Loucy (cell line): ENCODE results near the gene SLC31A2.
"Not testable (repeated sequence)": the region's sequence is repeated elsewhere in the genome, so short reads cannot be mapped to it uniquely, and the experiment has no call there.

Experiments used
- H2AFZ ChIP-seq: fragments of 200-600 bp; sonication (generic); 2 replicates; pipeline ENCODE4 v1.6.0; 2016; ENCODE audit warnings: antibody characterized with exemption, mild to moderate bottlenecking, low read length, moderate library complexity
- H3F3A ChIP-seq: fragments of 200-600 bp; 2 replicates; pipeline ENCODE4 v1.6.0; 2016; ENCODE audit warnings: antibody characterized with exemption, low read depth, mild to moderate bottlenecking
- H3K27me3 ChIP-seq: fragments of 200-600 bp; sonication (generic); 2 replicates; pipeline ENCODE4 v1.6.1; 2014; ENCODE audit warnings: low read length, mild to moderate bottlenecking; ENCODE audit not compliant: insufficient read depth, poor library complexity, severe bottlenecking
- H3K36me3 ChIP-seq: fragments of 200-600 bp; sonication (generic); 2 replicates; pipeline ENCODE4 v1.6.1; 2016; ENCODE audit warnings: low read length; ENCODE audit not compliant: insufficient read depth
- H3K4me1 ChIP-seq: fragments of 200-600 bp; sonication (generic); 2 replicates; pipeline ENCODE4 v1.5.1; 2014; ENCODE audit warnings: low read length, mild to moderate bottlenecking; ENCODE audit not compliant: insufficient read depth, poor library complexity, severe bottlenecking
- H3K4me2 ChIP-seq: fragments of 200-600 bp; sonication (generic); 2 replicates; pipeline ENCODE4 v1.6.0; 2014; ENCODE audit warnings: antibody characterized with exemption, low read length, low read depth, mild to moderate bottlenecking; ENCODE audit not compliant: poor library complexity, severe bottlenecking
- H3K4me3 ChIP-seq: fragments of 200-600 bp; sonication (generic); 2 replicates; pipeline ENCODE4 v1.5.1; 2014; ENCODE audit warnings: low read length, mild to moderate bottlenecking, mixed read lengths; ENCODE audit not compliant: poor library complexity, severe bottlenecking
- H3K79me2 ChIP-seq: fragments of 200-600 bp; sonication (generic); 2 replicates; pipeline ENCODE4 v1.6.1; 2014; ENCODE audit warnings: low read length; ENCODE audit not compliant: insufficient read depth
- H3K9ac ChIP-seq: fragments of 200-600 bp; sonication (generic); 2 replicates; pipeline ENCODE4 v1.6.0; 2014; ENCODE audit warnings: mild to moderate bottlenecking, low read depth, low read length, moderate library complexity; ENCODE audit not compliant: poor library complexity, severe bottlenecking
- H3K9me2 ChIP-seq: fragments of 200-600 bp; sonication (generic); replicated peaks from 2 replicates; pipeline ENCODE4 v1.6.1; 2016; ENCODE audit warnings: low read depth, low read length, mixed read lengths
- H3K9me3 ChIP-seq: fragments of 200-600 bp; sonication (generic); 2 replicates; pipeline ENCODE4 v1.6.1; 2014; ENCODE audit warnings: mild to moderate bottlenecking, antibody characterized with exemption, low read length, low read depth; ENCODE audit not compliant: insufficient read depth
- H4K20me1 ChIP-seq: fragments of 200-600 bp; sonication (generic); 2 replicates; pipeline ENCODE4 v1.6.0; 2014; ENCODE audit warnings: antibody characterized with exemption, low read length, mild to moderate bottlenecking; ENCODE audit not compliant: insufficient read depth, poor library complexity, severe bottlenecking
- EZH2phosphoT487 ChIP-seq: fragments of 200-600 bp; IDR thresholded peaks from 2 replicates; pipeline ENCODE4 v1.6.1; 2018; ENCODE audit warnings: antibody characterized with exemption, mild to moderate bottlenecking, moderate library complexity, borderline replicate concordance
- TF ChIP-seq, protein P1 (sequence below): fragments of 200-600 bp; sonication (generic); conservative IDR thresholded peaks from 2 replicates; pipeline ENCODE4 v1.5.1; 2014; ENCODE audit warnings: mild to moderate bottlenecking, antibody characterized with exemption, low read length

SLC31A2 gene, protein sequence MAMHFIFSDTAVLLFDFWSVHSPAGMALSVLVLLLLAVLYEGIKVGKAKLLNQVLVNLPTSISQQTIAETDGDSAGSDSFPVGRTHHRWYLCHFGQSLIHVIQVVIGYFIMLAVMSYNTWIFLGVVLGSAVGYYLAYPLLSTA

DNA sequence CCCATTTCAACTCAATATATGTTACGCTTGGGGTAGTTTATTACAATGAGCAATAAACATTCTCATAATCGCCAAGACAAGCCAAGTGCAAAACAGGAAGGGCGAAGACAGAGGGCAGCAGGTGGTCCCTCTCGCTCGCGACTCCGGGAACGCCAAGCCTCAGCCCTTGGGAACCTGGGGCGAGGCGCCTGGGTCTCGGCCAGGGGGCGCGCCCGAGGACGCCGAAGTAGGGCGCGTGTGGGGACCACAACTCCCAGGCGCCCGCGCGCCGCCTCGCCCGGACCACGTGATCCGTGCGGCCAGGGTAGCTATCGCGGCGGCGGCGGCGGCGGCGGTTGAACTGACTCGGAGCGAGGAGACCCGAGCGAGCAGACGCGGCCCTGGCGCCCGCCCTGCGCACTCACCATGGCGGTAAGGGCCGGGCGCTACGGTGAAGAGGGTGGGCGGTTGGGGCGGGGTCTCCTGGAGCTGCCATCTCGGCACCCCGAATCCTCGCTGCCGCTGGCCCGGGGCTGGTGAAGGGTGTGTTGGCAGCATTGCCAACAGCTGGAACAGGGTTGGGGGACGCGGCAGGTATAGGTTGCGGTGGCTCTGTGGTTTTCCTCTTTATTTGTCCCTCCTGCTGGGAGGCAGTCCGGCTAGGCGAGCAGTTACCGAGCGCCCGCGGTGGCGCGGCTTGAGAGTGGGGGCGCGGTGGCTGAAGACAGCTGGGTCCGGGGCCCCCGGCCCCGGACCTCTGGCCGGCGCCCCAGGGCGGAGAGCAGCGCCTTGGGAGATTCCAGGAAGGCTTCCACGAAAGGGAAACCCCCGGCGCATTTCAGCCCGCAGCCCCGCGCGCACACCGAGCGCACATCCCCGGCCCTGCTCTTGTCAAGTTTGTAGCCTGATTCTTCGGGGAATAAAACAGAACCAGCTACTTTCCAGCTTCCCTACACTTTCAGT, at the start of gene SLC31A2:
Gene SLC31A2 (plus strand): TSS at position 338 of the 942 bp plus-strand sequence. CDS start 68 bp downstream, at position 406.
- no peaks in the 10 kb centered on the region for H3K36me3 ChIP-seq
- H3K4me1 ChIP-seq: peaks cover 27% of the 10 kb centered on the region
- H3F3A ChIP-seq: no peaks in the 10 kb centered on the region
- H2AFZ ChIP-seq: peak within 1 kb of the TSS; percentile 97
- no peaks in the 10 kb centered on the region for H3K79me2 ChIP-seq
- peak within 1 kb of the TSS; percentile 72 for H3K9ac ChIP-seq
- TF ChIP-seq EZH2phosphoT487: no peak
- TF ChIP-seq, protein P1, sequence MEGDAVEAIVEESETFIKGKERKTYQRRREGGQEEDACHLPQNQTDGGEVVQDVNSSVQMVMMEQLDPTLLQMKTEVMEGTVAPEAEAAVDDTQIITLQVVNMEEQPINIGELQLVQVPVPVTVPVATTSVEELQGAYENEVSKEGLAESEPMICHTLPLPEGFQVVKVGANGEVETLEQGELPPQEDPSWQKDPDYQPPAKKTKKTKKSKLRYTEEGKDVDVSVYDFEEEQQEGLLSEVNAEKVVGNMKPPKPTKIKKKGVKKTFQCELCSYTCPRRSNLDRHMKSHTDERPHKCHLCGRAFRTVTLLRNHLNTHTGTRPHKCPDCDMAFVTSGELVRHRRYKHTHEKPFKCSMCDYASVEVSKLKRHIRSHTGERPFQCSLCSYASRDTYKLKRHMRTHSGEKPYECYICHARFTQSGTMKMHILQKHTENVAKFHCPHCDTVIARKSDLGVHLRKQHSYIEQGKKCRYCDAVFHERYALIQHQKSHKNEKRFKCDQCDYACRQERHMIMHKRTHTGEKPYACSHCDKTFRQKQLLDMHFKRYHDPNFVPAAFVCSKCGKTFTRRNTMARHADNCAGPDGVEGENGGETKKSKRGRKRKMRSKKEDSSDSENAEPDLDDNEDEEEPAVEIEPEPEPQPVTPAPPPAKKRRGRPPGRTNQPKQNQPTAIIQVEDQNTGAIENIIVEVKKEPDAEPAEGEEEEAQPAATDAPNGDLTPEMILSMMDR: peak; percentile 53
- H3K4me3 ChIP-seq: peak within 1 kb of the TSS; percentile 77
- H3K27me3 ChIP-seq: no peaks in the 10 kb centered on the region
- no peaks in the 10 kb centered on the region for H3K9me3 ChIP-seq
- no peaks in the 10 kb centered on the region for H4K20me1 ChIP-seq
- no peaks in the 10 kb centered on the region for H3K9me2 ChIP-seq
- peak within 1 kb of the TSS; percentile 73 for H3K4me2 ChIP-seq

DNA sequence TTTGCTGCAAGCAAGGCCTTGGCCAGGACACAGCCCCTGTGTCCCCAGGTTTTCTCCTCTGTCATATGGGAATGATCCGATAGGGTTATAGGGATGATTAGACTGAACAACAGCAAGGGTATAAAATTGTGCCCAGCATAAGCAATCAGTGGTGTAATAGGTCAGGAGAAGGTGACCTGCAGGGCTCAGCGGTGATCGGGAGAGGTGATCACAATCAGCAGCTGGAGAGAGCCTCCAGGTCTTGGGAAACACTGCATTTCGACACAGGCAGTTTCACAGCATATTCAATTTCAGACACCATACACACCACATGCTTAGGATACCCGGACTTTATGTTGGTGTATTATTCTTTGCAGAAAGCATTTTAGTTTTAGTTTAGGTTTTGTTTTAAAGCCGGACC, 45.5 kb upstream of the SLC31A2 start:
- not testable (repeated sequence) for H3K4me1 ChIP-seq, H2AFZ ChIP-seq, H3K79me2 ChIP-seq, H3K4me3 ChIP-seq, H3F3A ChIP-seq, H4K20me1 ChIP-seq, H3K4me2 ChIP-seq, H3K9ac ChIP-seq, H3K27me3 ChIP-seq, H3K36me3 ChIP-seq, H3K9me3 ChIP-seq, H3K9me2 ChIP-seq

DNA sequence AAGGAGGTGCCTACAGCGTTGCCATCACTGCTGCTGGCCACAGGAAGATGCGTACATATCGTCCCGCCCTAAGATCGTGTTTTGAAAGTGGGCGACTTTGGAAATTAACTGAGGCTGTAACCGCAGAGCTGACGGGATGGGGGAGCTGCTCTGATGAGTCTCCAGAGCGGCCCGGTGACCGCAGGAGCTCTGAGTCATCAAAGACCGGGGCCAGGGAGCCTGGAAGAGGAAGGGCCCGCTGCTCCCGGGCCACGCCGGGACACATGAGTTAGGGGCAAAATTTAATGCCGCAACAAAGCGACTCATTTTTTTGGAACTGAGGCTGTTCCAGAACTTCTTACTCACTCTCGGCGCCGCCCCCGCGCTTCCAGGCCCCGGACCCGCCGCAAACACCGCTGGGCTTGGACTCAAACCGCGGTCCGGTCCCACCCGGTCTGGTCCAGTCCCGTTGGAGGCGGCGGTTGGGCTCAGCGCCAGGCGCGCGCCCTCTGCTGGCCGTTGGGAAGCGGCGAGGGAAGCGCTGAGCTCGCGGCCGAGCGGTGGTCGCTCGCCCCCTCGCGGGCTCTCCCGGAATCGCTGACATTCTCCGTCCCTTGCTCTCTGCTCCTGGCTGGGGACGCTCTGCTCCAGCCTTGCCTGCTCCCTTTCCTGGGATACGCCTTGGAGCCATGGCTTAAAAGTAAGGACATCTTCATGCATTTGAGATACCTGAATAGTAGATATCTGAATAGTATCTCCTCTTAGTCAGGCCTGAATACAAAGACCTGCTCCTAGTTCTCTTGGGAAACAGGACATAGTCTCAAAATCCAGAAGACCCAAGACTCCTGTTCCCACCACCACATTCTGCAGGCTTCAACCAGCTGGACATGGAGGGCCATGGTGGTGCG, 39.5 kb upstream of the SLC31A2 start:
- not testable (repeated sequence) for H3K4me2 ChIP-seq, H3K36me3 ChIP-seq, H4K20me1 ChIP-seq, H3K79me2 ChIP-seq, H3K27me3 ChIP-seq, H3K9me3 ChIP-seq, H2AFZ ChIP-seq, H3K4me1 ChIP-seq, H3K9ac ChIP-seq, H3K4me3 ChIP-seq, H3F3A ChIP-seq, H3K9me2 ChIP-seq

DNA sequence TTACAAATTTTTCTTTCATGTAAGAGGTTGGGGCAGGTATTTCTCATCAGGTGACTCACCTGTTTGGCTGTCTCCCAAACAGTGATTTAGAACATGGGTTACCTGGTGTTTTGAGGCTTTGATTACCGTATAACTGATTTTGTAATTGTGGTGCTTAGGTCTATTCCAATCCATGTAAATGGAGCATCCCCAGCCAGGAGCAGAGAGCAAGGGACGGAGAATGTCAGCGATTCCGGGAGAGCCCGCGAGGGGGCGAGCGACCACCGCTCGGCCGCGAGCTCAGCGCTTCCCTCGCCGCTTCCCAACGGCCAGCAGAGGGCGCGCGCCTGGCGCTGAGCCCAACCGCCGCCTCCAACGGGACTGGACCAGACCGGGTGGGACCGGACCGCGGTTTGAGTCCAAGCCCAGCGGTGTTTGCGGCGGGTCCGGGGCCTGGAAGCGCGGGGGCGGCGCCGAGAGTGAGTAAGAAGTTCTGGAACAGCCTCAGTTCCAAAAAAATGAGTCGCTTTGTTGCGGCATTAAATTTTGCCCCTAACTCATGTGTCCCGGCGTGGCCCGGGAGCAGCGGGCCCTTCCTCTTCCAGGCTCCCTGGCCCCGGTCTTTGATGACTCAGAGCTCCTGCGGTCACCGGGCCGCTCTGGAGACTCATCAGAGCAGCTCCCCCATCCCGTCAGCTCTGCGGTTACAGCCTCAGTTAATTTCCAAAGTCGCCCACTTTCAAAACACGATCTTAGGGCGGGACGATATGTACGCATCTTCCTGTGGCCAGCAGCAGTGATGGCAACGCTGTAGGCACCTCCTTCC, 37.9 kb upstream of the SLC31A2 start:
- H4K20me1 ChIP-seq, H3K4me1 ChIP-seq, H3K36me3 ChIP-seq, H3K9me2 ChIP-seq, H3K27me3 ChIP-seq, H3K79me2 ChIP-seq, H3F3A ChIP-seq, H3K4me3 ChIP-seq, H2AFZ ChIP-seq, H3K9ac ChIP-seq, H3K4me2 ChIP-seq, H3K9me3 ChIP-seq: not testable (repeated sequence)

DNA sequence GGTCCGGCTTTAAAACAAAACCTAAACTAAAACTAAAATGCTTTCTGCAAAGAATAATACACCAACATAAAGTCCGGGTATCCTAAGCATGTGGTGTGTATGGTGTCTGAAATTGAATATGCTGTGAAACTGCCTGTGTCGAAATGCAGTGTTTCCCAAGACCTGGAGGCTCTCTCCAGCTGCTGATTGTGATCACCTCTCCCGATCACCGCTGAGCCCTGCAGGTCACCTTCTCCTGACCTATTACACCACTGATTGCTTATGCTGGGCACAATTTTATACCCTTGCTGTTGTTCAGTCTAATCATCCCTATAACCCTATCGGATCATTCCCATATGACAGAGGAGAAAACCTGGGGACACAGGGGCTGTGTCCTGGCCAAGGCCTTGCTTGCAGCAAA, 32.0 kb upstream of the SLC31A2 start:
- H3K79me2 ChIP-seq, H3K36me3 ChIP-seq, H3F3A ChIP-seq, H3K9me2 ChIP-seq, H3K27me3 ChIP-seq, H3K4me1 ChIP-seq, H3K4me2 ChIP-seq, H4K20me1 ChIP-seq, H3K9ac ChIP-seq, H3K4me3 ChIP-seq, H2AFZ ChIP-seq, H3K9me3 ChIP-seq: not testable (repeated sequence)
